ENCODE measurements around the gene PCSK2.

Gene PCSK2

GRCh38 chr20:17456279-17456678 is 229.4 kb downstream of the PCSK2 start:
- DNase-seq, result no peak
- in situ Hi-C loops (cut with HindIII; ENCODE audit: low pct_ligation_motif_present, low pct_unique_long_range_greater_than_20kb, low sequenced_read_pairs), result no loop called here

- no peak for DNase-seq
- in situ Hi-C loops (cut with HindIII; ENCODE audit: low pct_ligation_motif_present, low pct_unique_long_range_greater_than_20kb, low sequenced_read_pairs), result no loop called here
These were observed 230.2 kb downstream of the PCSK2 start for GRCh38 chr20:17457079-17457478.

- in situ Hi-C loops (cut with HindIII; ENCODE audit: low pct_ligation_motif_present, low pct_unique_long_range_greater_than_20kb, low sequenced_read_pairs), result no loop called here
- DNase-seq, result no peak
These were observed 230.8 kb downstream of the PCSK2 start for GRCh38 chr20:17457588-17458190.

GRCh38 chr20:17460119-17460518 is 233.3 kb downstream of the PCSK2 start:
- DNase-seq, result no peak
- in situ Hi-C loops (cut with HindIII; ENCODE audit: low pct_ligation_motif_present, low pct_unique_long_range_greater_than_20kb, low sequenced_read_pairs), result no loop called here

- in situ Hi-C loops (cut with HindIII; ENCODE audit: low pct_ligation_motif_present, low pct_unique_long_range_greater_than_20kb, low sequenced_read_pairs), result no loop called here
- DNase-seq, result no peak
These were observed 235.1 kb downstream of the PCSK2 start for GRCh38 chr20:17461941-17462340.

GRCh38 chr20:17463711-17464110 is 236.9 kb downstream of the PCSK2 start:
- no peak for DNase-seq
- in situ Hi-C loops (cut with HindIII; ENCODE audit: low pct_ligation_motif_present, low pct_unique_long_range_greater_than_20kb, low sequenced_read_pairs), result no loop called here

- DNase-seq, result no peak
- in situ Hi-C loops (cut with HindIII; ENCODE audit: low pct_ligation_motif_present, low pct_unique_long_range_greater_than_20kb, low sequenced_read_pairs), result no loop called here
These were observed 238.4 kb downstream of the PCSK2 start for GRCh38 chr20:17465236-17465635.

GRCh38 chr20:17466641-17467040 is 239.8 kb downstream of the PCSK2 start:
- in situ Hi-C loops (cut with HindIII; ENCODE audit: low pct_ligation_motif_present, low pct_unique_long_range_greater_than_20kb, low sequenced_read_pairs), result no loop called here
- DNase-seq, result no peak

GRCh38 chr20:17467120-17467655 is 240.3 kb downstream of the PCSK2 start:
- DNase-seq, result no peak
- in situ Hi-C loops (cut with HindIII; ENCODE audit: low pct_ligation_motif_present, low pct_unique_long_range_greater_than_20kb, low sequenced_read_pairs), result no loop called here

- in situ Hi-C loops (cut with HindIII; ENCODE audit: low pct_ligation_motif_present, low pct_unique_long_range_greater_than_20kb, low sequenced_read_pairs), result no loop called here
- DNase-seq, result no peak
These were observed 241.4 kb downstream of the PCSK2 start for GRCh38 chr20:17468073-17468840.

GRCh38 chr20:17469246-17470030 is 242.6 kb downstream of the PCSK2 start:
- in situ Hi-C loops (cut with HindIII; ENCODE audit: low pct_ligation_motif_present, low pct_unique_long_range_greater_than_20kb, low sequenced_read_pairs), result no loop called here
- DNase-seq, result no peak

GRCh38 chr20:17470521-17470920 is 243.7 kb downstream of the PCSK2 start:
- in situ Hi-C loops (cut with HindIII; ENCODE audit: low pct_ligation_motif_present, low pct_unique_long_range_greater_than_20kb, low sequenced_read_pairs), result no loop called here
- no peak for DNase-seq

- in situ Hi-C loops (cut with HindIII; ENCODE audit: low pct_ligation_motif_present, low pct_unique_long_range_greater_than_20kb, low sequenced_read_pairs), result no loop called here
- DNase-seq, result no peak
These were observed 244.1 kb downstream of the PCSK2 start for GRCh38 chr20:17470973-17471372.

- in situ Hi-C loops (cut with HindIII; ENCODE audit: low pct_ligation_motif_present, low pct_unique_long_range_greater_than_20kb, low sequenced_read_pairs), result no loop called here
These were observed 244.9 kb downstream of the PCSK2 start for GRCh38 chr20:17471606-17472187.

GRCh38 chr20:17473659-17474058 is 246.8 kb downstream of the PCSK2 start:
- in situ Hi-C loops (cut with HindIII; ENCODE audit: low pct_ligation_motif_present, low pct_unique_long_range_greater_than_20kb, low sequenced_read_pairs), result no loop called here
- no peak for DNase-seq

More at GRCh38 chr20:17471606-17472187, 244.9 kb downstream of the PCSK2 start:
- no peak for DNase-seq

- in situ Hi-C loops (cut with HindIII; ENCODE audit: low pct_ligation_motif_present, low pct_unique_long_range_greater_than_20kb, low sequenced_read_pairs), result no loop called here
- DNase-seq, result no peak
These were observed 252.3 kb downstream of the PCSK2 start for GRCh38 chr20:17479063-17479657.

- in situ Hi-C loops (cut with HindIII; ENCODE audit: low pct_ligation_motif_present, low pct_unique_long_range_greater_than_20kb, low sequenced_read_pairs), result no loop called here
- DNase-seq, result no peak
These were observed 253.9 kb downstream of the PCSK2 start for GRCh38 chr20:17480696-17481095.

GRCh38 chr20:17481661-17482060 is 254.8 kb downstream of the PCSK2 start:
- in situ Hi-C loops (cut with HindIII; ENCODE audit: low pct_ligation_motif_present, low pct_unique_long_range_greater_than_20kb, low sequenced_read_pairs), result no loop called here

GRCh38 chr20:17482536-17482935 is 255.7 kb downstream of the PCSK2 start:
- in situ Hi-C loops (cut with HindIII; ENCODE audit: low pct_ligation_motif_present, low pct_unique_long_range_greater_than_20kb, low sequenced_read_pairs), result no loop called here
- no peak for DNase-seq

More at GRCh38 chr20:17481661-17482060, 254.8 kb downstream of the PCSK2 start:
- no peak for DNase-seq
